GM21526 (cell line): Measurements from ENCODE around the gene ANKRD52.

ENCODE experiments used
- ATAC-seq: cut with Tn5 transposase; IDR thresholded peaks from one replicate; pipeline ENCODE4 v1.9.1; 2021; ENCODE audit warnings: moderate library complexity; ENCODE audit not compliant: unreplicated experiment, low FRiP score

ANKRD52 gene

DNA sequence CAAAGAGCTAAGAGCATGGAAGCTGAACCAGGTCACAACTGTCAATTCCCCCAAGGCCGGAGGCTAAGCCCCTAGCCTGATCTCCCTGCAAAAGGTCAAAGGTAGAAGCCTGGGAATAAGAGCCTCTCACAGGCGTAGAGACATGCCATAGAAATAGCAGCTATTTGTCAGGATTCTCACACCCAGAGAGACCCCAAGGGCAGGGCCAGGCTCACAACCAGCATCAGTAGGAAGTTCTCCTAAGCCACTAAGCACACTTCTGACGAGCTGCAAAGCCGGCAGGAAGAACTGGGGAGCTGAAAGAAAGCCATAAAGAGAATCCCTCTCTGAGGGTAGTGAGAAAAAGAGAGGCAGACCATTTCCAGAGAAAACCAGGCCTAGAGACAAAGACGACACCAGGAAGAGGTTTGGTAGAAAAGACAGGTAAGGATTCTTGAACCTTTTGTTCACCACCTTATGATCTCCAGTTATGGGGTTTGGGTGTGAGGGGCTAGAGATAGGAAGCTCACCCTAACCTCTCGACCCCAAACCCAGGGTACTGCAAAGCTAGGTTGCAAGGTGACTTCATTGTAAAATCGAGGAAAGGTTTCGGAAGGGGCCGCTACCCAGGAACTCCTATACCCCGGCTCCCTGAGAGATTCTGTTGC lies 69.9 kb downstream of the ANKRD52 start:
- ATAC-seq = no peak
